Gastrocnemius medialis (tissue), 4 donors: ENCODE measurements around the gene CMTM2.

Source experiments
- POLR2A ChIP-seq, 2 donors: fragments of 450-650 bp; IDR thresholded peaks; one replicate each; pipeline ENCODE4 v1.6.1; 2017; ENCODE audit warnings: antibody characterized with exemption in 2 of 2, mild to moderate bottlenecking in 2 of 2, moderate library complexity in 2 of 2
- TF ChIP-seq, protein P1 (sequence below), 5 experiments: fragments of 450-650 bp in 3 of 5; fragments of 200-600 bp in 2 of 5; sonication (generic) in 2 of 5; IDR thresholded peaks in 4 of 5; conservative IDR thresholded peaks in 1 of 5; 1 replicate in 4 of 5; 2 replicates in 1 of 5; pipeline ENCODE4 v1.5.1; 2016 to 2019; ENCODE audit warnings: antibody characterized with exemption in 5 of 5, mild to moderate bottlenecking in 3 of 5, moderate library complexity in 3 of 5

DNA sequence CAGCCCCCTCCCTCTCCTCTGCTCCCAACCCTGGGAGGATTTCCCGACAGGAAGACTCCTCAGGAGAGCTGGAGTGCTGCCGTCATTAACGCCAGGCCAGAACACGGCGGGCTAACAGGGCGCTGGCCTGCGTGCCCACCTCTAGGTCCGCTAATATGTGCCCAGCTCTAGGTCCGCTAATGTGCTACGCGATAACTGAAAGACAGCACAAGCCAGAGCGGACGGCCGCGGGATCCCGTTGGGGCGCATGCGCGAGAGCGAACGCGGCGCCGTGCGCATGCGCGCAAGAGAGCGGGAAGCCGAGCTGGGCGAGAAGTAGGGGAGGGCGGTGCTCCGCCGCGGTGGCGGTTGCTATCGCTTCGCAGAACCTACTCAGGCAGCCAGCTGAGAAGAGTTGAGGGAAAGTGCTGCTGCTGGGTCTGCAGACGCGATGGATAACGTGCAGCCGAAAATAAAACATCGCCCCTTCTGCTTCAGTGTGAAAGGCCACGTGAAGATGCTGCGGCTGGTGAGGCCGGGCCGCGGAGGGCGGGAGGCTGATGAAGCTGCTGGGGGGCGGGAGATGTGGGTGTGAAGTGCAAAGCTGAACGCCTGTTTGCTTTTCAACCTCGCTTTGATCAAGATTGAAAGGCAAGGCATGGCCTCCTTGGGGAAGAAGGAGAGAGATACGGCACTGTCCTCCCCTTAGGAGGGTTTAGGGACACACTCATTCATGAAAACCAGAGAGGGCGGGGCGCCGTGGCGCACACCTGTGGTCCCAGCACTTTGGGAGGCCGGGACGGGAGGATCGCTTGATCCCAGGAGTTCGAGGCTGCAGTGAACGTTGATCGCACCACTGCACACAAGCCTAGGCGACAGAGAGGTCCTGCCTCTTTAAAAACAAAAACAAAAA is 26.7 kb upstream of the CMTM2 start, which contains the start of gene CKLF:
- TF ChIP-seq, protein P1, sequence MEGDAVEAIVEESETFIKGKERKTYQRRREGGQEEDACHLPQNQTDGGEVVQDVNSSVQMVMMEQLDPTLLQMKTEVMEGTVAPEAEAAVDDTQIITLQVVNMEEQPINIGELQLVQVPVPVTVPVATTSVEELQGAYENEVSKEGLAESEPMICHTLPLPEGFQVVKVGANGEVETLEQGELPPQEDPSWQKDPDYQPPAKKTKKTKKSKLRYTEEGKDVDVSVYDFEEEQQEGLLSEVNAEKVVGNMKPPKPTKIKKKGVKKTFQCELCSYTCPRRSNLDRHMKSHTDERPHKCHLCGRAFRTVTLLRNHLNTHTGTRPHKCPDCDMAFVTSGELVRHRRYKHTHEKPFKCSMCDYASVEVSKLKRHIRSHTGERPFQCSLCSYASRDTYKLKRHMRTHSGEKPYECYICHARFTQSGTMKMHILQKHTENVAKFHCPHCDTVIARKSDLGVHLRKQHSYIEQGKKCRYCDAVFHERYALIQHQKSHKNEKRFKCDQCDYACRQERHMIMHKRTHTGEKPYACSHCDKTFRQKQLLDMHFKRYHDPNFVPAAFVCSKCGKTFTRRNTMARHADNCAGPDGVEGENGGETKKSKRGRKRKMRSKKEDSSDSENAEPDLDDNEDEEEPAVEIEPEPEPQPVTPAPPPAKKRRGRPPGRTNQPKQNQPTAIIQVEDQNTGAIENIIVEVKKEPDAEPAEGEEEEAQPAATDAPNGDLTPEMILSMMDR (IDR thresholded peaks at IDR 0.05 in 4 of 5, conservative IDR thresholded peaks at IDR 0.05 in 1 of 5): no peak
- peak; percentile 52 to 65 for TF ChIP-seq POLR2A (IDR thresholded peaks at IDR 0.05)
